Camera-type eye (tissue), 1 donor: ENCODE results near the gene PRAMEF27. TPM values are rescaled to one million over a fixed set of nuclear protein-coding genes. Genes with fewer than 3 reads are reported as not detected.

Experiments used
- total RNA-seq: library from RNA; depleted of rRNA; stranded (reverse); fragments of >200 nt; gene quantifications from one replicate; pipeline ENCODE4 v1.2.3, GENCODE V29; 2014

PRAMEF27 gene
- not detected for total RNA-seq

GRCh38 chr1:13056475-13056874 lies at the start of gene PRAMEF27:
Gene PRAMEF27 (minus strand): TSS chr1:13056575. CDS start chr1:13053659, 2,916 bp downstream.

GRCh38 chr1:13070474-13070873 lies 14.1 kb upstream of the PRAMEF27 start, which contains the start of gene PRAMEF25:
Gene PRAMEF25 (plus strand): TSS chr1:13070774. CDS start chr1:13073694, 2,920 bp downstream.

Other genes starting within 250 kb of the PRAMEF27 start
- not detected for gene PRAMEF11, start 225.2 kb downstream of the PRAMEF27 start, total RNA-seq
- gene HNRNPCL1, start 207.9 kb downstream of the PRAMEF27 start, total RNA-seq = not detected
- gene PRAMEF2, start 199.5 kb downstream of the PRAMEF27 start, total RNA-seq = not detected
- not detected for gene PRAMEF4, start 170.4 kb downstream of the PRAMEF27 start, total RNA-seq
- not detected for gene PRAMEF10, start 158.3 kb downstream of the PRAMEF27 start, total RNA-seq
- gene PRAMEF7, start 140.0 kb downstream of the PRAMEF27 start, total RNA-seq = not detected
- not detected for gene PRAMEF6, start 109.0 kb downstream of the PRAMEF27 start, total RNA-seq
- not detected for gene HNRNPCL3, start 4.2 kb upstream of the PRAMEF27 start, total RNA-seq
- not detected for gene PRAMEF25, start 14.2 kb upstream of the PRAMEF27 start, total RNA-seq
- not detected for gene HNRNPCL2, start 60.3 kb upstream of the PRAMEF27 start, total RNA-seq
- gene PRAMEF26, start 99.4 kb upstream of the PRAMEF27 start, total RNA-seq = not detected
- not detected for gene HNRNPCL4, start 109.1 kb upstream of the PRAMEF27 start, total RNA-seq
- gene PRAMEF9, start 115.3 kb upstream of the PRAMEF27 start, total RNA-seq = not detected
- not detected for gene PRAMEF13, start 144.8 kb upstream of the PRAMEF27 start, total RNA-seq
- not detected for gene PRAMEF18, start 169.6 kb upstream of the PRAMEF27 start, total RNA-seq
- not detected for gene PRAMEF5, start 197.6 kb upstream of the PRAMEF27 start, total RNA-seq
- not detected for gene PRAMEF8, start 228.6 kb upstream of the PRAMEF27 start, total RNA-seq
- not detected for gene PRAMEF33, start 247.0 kb upstream of the PRAMEF27 start, total RNA-seq